Cardiac muscle cell (in vitro differentiated cells and primary cell): ENCODE measurements around the gene CSHL1. TPM values are rescaled to one million over a fixed set of nuclear protein-coding genes. Genes with fewer than 3 reads are reported as not detected.
"Not testable (repeated sequence)": the region's sequence is repeated elsewhere in the genome, so short reads cannot be mapped to it uniquely, and the experiment has no call there.

ENCODE experiments used
- DNase-seq, 2 donors: peaks; one replicate each; pipeline versions ENCODE4 v3.0.0 to v3.0.0-alpha.2; 2010 to 2017; ENCODE audit warnings: low read depth in 1 of 2, low spot score in 1 of 2
- H3K27ac ChIP-seq: fragments of 200-600 bp; sonication (generic); 2 replicates; pipeline ENCODE4 v1.5.1; 2016
- H3K27me3 ChIP-seq: fragments of 200-600 bp; sonication (generic); 2 replicates; pipeline ENCODE4 v1.6.0; 2016; ENCODE audit warnings: control low read depth
- H3K36me3 ChIP-seq: fragments of 200-600 bp; sonication (generic); 2 replicates; pipeline ENCODE4 v1.5.1; 2016; ENCODE audit warnings: control low read depth
- H3K4me1 ChIP-seq: fragments of 200-600 bp; sonication (generic); 2 replicates; pipeline ENCODE4 v1.8.1; 2017; ENCODE audit warnings: low read depth, mild to moderate bottlenecking, mixed run types
- H3K4me3 ChIP-seq: fragments of 200-600 bp; sonication (generic); 2 replicates; pipeline ENCODE4 v1.5.1; 2016; ENCODE audit warnings: mild to moderate bottlenecking
- H3K9me3 ChIP-seq: fragments of 200-600 bp; sonication (generic); 2 replicates; pipeline ENCODE4 v1.5.1; 2017; ENCODE audit warnings: low read depth, mild to moderate bottlenecking, control low read depth
- CTCF ChIP-seq: IDR thresholded peaks from 2 replicates; pipeline ENCODE4 v1.5.1; 2012; ENCODE audit warnings: low read depth, mild to moderate bottlenecking, low read length
- polyA plus RNA-seq: library from polyadenylated mRNA; unstranded; fragments of >200 nt; fragmentation: Nextera tagmentation; extraction: Ambion mirVana; gene quantifications from 2 replicates; pipeline ENCODE4 v1.2.1, GENCODE V29; 2016
- total RNA-seq: library from RNA; depleted of rRNA; stranded (reverse); fragments of >200 nt; gene quantifications from 2 replicates; pipeline ENCODE4 v1.2.3, GENCODE V29; 2016

CSHL1 gene
- total and polyA plus RNA-seq, 2 experiments from 2014 or later = not detected

- Histone ChIP-seq H3K9me3 (no peaks in the 10 kb centered on the region), H3K27ac (no peak overlapping the region), H3K36me3 (no peaks in the 10 kb centered on the region), H3K4me1 (no peaks in the 10 kb centered on the region), H3K4me3 (no peak overlapping the region), H3K27me3 (peaks cover 8% of the 10 kb centered on the region)
- no peak for TF ChIP-seq CTCF
- no peak for DNase-seq
Measured at GRCh38 chr17:63914471-63914870, 3.4 kb upstream of the CSHL1 start.

DNA sequence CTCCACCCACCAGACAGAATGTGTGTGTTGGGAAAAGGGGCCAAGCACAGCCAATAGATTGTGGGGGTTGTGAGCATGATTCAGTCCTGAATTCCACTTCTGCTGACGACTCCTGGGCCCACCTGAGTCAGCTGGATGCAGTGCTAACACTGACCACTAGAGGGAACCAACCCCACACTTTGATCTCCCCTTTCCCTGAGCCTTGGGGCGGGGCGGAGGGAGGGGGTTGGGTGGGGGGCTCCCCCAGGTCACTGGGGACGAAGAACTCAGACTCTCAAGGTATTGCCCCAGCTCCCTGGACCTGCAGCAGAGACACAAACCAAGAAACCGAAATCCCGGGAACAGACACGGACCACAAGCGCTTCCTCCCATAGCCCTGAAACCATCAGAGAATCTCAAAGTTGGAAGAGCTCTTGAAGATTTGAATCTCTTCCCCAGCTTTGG lies 621 bp upstream of the CSHL1 start:
- peak; percentile 64 for TF ChIP-seq CTCF
- H3K27ac ChIP-seq = no peak overlapping the region
- H3K9me3 ChIP-seq = no peaks in the 10 kb centered on the region
- peak; percentile 19 to 48 for DNase-seq
- no peak overlapping the region for H3K4me3 ChIP-seq
- H3K27me3 ChIP-seq = peaks cover 8% of the 10 kb centered on the region
- no peaks in the 10 kb centered on the region for H3K4me1 ChIP-seq
- H3K36me3 ChIP-seq = no peaks in the 10 kb centered on the region

GRCh38 chr17:63910096-63910495 lies 962 bp downstream of the CSHL1 start:
- Histone ChIP-seq H3K4me1 (no peaks in the 10 kb centered on the region), H3K36me3 (no peaks in the 10 kb centered on the region), H3K27ac (no peak overlapping the region), H3K27me3 (peaks cover 8% of the 10 kb centered on the region), H3K9me3 (no peaks in the 10 kb centered on the region), H3K4me3 (no peak overlapping the region)
- no peak for TF ChIP-seq CTCF
- DNase-seq = no peak

- not testable (repeated sequence) for H3K9me3 ChIP-seq, H3K27me3 ChIP-seq, H3K27ac ChIP-seq, H3K4me1 ChIP-seq, H3K36me3 ChIP-seq, DNase-seq, H3K4me3 ChIP-seq
Measured at GRCh38 chr17:63909586-63909985, 1.5 kb downstream of the CSHL1 start.

DNA sequence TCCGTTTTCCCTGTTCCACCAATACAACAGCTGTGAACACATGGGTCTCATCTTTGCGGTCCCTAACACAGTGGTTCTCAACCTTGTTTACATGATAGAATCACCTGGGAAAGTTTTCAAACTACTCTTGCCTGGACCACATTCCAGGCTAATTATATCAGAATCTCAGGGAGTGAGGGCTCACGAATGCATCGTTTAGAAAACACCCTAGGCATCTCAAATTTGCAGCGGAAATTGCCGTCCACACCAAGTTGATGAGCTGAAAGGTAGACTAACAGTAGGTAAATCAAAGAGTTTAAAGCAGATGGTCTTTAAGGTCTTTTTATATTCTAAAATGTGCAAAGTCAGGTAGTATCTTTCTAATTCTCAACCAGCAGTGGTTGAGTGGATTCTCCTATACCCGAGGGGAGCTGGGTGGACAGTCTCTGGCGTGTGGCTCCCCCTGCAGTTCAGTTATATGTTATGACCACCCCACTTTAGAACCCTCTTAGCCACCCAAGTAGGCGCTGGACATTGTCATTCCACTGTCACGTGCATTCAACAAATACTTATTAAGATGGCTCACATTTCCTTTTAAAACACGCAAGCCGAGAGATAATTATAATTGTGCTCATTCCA lies 3.8 kb downstream of the CSHL1 start:
- not testable (repeated sequence) for H3K27ac ChIP-seq, H3K4me1 ChIP-seq, H3K4me3 ChIP-seq

GRCh38 chr17:63904796-63905195 lies 6.3 kb downstream of the CSHL1 start:
- not testable (repeated sequence) for DNase-seq, H3K36me3 ChIP-seq, H3K4me3 ChIP-seq, H3K27me3 ChIP-seq, H3K4me1 ChIP-seq, H3K9me3 ChIP-seq, H3K27ac ChIP-seq

More for the DNA sequence above, 3.8 kb downstream of the CSHL1 start:
- not testable (repeated sequence) for H3K36me3 ChIP-seq, H3K27me3 ChIP-seq, H3K9me3 ChIP-seq
- DNase-seq = peak; percentile 9 to 66

DNA sequence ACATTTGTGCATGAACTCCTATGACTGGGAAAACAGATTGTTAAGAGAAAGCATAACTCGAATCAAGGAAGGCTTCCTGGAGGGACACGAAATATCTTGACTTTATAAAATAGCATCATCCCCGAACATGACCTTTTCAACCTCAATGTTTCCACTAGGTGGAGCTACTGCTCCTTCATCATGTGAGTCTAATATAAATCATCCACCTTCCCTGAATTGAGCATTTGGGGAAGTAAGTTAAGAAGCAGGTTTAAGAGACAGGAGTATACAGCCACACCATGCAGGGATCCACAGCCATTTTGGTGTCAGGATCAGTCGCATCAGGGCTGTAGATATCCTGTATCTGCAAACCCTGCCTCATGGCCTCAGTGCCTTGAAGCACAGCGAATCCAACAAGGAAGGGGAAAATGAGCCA lies 7.3 kb downstream of the CSHL1 start:
- peak in 1 of 2 donors; percentile 24 for DNase-seq
- TF ChIP-seq CTCF = peak; percentile 33
- H3K4me1 ChIP-seq, H3K27me3 ChIP-seq, H3K27ac ChIP-seq, H3K36me3 ChIP-seq, H3K4me3 ChIP-seq, H3K9me3 ChIP-seq: not testable (repeated sequence)

DNA sequence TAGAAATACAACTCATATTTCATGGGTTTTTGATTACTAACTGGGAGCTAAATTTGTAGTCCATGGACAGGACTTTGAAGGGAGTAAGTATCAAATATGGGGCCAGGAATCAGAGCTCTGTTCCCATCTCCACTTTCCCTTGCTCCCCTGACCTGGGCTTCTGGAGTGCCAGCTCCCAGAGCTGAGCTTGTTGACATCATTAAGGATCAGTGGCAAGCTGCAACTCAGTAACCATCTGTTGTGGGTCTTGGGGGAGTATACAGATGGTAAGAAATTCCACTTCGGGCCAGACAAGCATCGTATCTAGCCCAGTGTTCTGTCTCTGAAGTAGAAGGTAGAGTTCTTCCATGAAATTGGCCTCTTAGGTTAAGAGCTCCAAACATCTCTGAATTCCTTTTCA lies 9.1 kb downstream of the CSHL1 start:
- not testable (repeated sequence) for H3K27me3 ChIP-seq, H3K9me3 ChIP-seq, H3K4me1 ChIP-seq, H3K36me3 ChIP-seq, H3K4me3 ChIP-seq, DNase-seq, H3K27ac ChIP-seq

DNA sequence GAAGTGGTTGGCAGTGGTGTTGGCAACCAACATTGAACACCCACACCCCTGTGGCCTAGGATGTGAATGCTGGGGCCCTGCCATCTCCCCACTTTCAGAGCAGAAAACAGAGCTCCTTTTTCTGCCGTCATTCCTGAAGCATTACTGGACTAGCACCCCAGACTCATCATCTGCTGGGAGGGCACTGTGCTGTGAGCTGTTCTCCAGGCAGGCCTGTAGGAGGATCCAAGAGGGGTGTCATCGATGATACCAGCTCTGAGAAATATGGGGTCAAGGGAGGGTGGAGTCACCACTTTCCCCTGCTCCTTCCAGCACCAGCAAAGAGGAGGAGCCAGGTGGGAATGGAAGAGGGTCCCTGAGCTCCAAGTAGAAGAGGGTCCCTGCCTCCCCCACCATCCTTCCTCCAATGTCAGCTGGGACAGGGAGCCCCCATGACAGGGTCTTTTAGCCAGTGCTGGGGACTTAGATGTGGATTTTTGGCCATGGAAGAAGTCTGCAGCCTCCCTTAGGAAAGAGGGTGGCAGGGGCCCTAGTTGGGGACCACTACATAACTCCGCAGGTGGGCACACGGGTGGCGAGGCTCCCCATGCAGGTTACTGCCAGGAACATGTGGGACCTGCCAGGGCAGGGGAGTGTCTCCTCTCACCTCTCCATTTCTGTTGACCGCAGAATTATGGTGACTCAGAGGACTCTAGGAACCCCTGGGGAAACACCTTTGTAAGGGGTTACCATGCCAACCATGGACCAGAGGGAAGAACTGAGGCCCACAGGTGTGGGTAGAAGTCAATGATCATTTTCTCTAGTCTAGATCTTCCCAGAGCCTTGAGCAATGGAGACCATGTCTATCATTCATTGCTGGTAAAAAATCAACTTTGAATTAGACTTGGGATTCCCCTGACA lies 11.9 kb downstream of the CSHL1 start:
- H3K27me3 ChIP-seq, DNase-seq, H3K4me1 ChIP-seq, H3K4me3 ChIP-seq, H3K27ac ChIP-seq, H3K36me3 ChIP-seq, H3K9me3 ChIP-seq: not testable (repeated sequence)
